AML-193 (cell line): ENCODE measurements around the gene KCNJ3.

Source experiments
- DNase-seq, 2 experiments: peaks; one replicate each; lab custom pipeline; 2025; lab: John Stamatoyannopoulos, UW

The KCNJ3 gene, protein sequence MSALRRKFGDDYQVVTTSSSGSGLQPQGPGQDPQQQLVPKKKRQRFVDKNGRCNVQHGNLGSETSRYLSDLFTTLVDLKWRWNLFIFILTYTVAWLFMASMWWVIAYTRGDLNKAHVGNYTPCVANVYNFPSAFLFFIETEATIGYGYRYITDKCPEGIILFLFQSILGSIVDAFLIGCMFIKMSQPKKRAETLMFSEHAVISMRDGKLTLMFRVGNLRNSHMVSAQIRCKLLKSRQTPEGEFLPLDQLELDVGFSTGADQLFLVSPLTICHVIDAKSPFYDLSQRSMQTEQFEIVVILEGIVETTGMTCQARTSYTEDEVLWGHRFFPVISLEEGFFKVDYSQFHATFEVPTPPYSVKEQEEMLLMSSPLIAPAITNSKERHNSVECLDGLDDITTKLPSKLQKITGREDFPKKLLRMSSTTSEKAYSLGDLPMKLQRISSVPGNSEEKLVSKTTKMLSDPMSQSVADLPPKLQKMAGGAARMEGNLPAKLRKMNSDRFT

DNA sequence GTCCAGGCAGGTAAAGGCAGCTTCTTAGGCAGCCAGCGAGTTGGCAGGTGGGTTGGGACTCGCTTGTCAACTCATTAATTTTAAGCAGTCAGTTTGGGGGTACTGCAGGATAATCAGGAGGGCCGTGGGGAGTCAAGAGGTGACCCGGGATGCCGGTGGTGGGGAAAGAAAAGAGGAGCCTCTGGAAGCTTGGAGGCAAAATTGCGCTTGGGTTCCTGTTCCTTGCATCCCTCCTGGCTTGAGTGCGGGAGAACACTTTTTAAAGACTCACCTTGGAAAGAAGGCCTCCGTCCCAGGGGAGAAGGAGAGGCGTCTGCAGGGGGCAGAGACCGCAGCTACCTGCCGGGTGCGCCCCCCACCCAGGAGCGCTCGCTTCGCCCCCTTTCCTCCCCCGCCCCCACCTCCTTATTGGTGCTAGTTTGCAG is at the start of gene KCNJ3:
TSS of gene KCNJ3 (plus strand) at position 400 of the 425 bp plus-strand sequence. CDS start 81 bp downstream, outside the sequence.
- DNase-seq, result no peak

DNA sequence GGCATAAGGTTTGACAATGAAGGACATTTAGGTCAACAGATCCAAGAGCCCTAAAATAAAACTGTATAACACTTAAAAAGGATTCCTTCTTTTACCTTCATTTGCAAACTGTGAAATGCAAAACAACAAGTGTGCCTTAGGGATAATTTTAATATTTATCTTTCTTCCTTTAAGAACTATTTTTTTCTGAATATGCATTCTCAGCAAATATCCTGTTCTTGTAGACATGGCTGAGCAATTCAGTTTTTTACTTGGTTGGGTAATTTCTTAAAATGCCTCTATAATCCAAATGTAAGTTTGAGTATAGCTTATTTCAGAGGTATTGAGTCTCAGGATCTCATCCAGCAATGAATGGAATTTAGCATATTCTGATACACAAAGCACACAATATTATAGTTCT is 43.0 kb upstream of the KCNJ3 start:
- no peak for DNase-seq

DNA sequence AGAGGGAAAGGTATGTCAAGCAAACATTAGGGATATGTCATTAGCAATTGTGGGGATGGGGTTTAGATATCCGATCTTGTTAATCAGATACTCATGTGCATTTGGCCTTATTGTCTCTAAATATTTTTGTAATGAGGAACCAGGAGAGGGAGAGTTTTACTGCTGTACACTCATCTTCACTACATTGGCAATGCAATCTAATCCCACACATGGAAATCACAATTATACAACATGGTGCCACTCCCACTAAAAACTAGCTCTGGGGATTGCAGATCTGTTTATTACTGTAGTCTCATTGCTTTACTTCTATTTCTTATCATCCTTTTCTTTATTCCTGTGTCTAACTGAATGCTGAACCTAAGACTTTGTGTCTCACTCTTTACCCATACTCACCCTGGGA is 39.6 kb upstream of the KCNJ3 start:
- no peak for DNase-seq

DNA sequence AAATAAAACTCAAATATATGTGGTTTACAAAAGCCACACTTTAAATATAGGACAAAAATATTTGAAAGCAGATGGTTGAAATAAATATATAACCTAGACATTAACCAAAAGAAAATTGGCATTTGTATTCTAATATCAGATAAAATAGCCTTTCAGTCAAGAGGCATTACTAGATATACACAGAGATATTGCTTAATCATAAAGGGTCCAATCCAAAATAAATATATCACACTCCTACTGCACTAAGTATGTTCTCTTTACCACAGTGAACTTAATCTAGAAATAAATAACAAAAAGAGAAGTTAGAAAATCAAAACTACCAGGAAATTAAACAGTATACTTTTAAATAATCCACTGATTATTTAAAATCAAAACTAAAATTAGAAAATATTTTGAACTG is 34.2 kb upstream of the KCNJ3 start:
- no peak for DNase-seq

DNA sequence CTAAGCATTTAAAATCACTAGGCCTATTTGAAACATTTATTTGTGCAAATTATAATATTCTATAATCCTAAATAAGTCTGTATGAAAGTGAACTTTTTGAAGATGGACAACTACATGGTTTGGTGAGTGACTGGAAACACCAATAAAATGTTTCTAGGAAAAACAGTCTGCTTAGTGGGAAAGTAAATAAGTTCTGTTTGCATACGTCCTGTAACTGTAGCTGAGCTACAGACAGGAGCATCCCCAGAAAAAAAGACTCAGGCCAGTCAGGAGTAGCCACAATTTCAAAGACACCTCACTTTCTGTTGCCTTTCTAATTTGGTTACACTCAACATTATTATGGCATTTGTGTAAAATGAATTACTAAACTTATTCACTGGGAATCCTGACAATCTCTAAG is 28.4 kb upstream of the KCNJ3 start:
- DNase-seq, result no peak

DNA sequence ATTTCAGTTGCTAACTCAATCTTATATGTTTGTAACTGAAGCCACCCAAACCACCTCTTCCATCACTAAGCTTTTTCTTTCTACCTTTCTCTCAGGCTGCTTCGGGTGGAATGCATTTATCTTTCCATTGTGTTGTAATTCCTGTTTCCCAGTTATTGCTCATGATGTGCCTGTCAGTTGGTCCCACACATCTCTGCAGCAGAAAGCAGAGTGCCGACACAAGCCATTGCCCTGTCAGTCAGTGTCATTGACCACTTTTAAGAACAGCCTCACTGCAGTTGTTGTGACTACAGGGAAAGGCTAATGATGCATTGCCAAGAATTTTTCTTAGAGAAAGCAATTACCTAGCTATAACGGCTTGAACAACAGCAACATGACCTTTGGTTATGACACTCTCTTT is 24.8 kb upstream of the KCNJ3 start:
- no peak for DNase-seq

DNA sequence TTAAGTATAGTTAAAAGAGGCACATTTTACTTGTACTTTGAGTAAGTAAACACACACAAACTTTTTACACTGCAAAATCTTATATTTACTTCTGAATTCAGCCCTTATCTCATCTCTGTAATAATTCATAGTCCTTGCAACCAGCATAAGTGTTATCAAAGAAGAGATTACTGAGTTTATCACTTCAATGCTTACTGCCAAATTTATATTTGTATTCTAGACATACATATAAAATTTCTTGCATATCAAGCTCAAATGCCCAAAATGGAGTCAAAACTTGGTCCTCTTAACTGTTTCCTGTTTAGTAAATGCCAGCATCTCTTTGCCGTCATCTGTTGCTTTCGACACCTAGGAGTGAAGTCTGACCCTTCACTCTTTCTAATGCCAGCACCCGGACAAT is 21.1 kb upstream of the KCNJ3 start:
- no peak for DNase-seq

DNA sequence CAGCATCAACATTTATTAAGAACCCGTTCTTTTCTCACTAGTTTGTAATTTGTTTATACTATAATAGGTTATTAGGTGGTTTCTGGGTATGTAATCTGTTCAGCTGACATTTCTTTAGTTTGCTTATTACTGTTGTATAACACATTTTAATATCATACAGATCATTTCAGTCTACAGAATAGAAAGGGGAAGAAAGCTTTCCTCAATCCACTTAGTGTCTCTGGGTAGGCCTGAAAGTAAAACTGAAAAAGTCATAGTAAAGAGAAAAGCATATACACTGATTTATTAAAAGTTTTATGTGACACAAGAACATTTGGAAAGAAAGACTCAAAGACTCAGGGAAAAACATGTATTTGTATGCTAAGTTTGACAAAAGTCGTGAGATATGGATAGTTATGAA is 16.8 kb upstream of the KCNJ3 start:
- no peak for DNase-seq

DNA sequence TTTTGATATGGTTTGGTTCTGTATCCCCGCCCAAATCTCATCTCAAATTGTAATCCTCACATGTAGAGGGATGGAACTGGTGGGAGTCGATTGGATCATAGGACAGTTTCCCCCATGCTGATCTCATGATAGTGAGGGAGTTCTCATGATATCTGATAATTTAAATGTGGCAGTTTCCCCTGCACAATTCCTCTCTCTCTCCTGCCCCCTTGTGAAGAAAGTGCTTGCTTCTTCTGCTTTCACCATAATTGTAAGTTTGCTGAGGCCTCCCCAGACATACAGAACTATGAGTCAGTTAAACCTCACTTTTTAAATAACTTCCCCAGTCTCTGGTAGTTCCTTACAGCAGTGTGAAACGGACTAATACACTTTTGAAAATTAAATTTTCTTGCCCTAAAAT is 12.3 kb upstream of the KCNJ3 start:
- DNase-seq, result no peak

DNA sequence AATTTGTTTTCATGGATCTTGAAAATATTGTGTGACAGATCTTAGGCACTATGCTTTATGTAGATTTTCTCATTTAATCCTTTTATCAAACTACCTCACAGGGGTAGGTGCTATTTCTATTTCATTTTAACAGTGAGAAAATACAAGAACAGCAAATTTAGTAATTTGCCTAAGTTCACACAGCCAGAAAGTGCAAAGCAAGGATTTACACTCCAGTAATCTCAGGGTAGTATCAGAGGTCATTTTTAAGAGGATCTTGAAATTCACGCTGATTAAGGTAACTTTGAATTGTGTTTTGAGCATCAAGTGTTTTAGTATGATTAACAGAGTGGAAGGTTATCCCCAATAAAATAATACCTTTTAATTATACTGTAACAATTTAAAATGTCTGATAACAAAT is 10.1 kb upstream of the KCNJ3 start:
- no peak for DNase-seq

DNA sequence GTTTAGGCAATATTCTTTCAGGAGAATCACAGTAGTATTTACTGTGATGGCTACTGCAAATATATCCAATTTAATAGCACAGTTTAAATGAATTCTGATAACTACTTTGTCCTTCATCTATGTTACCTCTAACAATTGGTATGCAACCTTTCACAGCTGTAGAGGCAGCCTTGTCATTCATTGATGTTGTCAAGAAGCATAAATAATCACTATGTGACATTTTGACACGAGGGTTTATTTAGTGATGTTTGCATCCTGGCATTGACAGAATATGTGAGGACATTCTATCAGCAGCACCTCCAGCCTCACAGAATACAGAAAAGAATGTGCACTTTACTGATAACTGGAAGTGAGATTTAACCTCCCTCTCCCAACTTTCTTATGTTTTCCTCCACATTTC is 9.3 kb upstream of the KCNJ3 start:
- DNase-seq, result no peak

DNA sequence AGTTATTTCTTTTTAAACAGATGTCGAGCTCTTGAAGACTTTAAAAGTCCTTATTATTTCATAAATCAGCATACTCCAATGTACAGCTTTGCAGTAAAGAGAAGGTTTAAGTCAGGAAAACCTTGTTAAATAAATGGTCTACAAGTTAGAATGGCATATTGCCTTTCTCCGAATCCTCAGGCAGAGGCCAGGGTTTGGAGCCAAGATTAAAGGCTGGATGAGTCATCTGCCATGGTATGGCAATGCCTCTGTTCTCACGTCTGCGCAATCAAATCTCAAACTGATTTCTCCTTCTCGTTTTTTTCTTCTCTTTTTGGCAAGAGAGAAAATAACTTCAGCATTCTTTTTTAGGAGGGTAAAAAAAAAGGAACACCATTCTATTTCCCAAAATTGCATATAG is 5.6 kb upstream of the KCNJ3 start:
- no peak for DNase-seq

DNA sequence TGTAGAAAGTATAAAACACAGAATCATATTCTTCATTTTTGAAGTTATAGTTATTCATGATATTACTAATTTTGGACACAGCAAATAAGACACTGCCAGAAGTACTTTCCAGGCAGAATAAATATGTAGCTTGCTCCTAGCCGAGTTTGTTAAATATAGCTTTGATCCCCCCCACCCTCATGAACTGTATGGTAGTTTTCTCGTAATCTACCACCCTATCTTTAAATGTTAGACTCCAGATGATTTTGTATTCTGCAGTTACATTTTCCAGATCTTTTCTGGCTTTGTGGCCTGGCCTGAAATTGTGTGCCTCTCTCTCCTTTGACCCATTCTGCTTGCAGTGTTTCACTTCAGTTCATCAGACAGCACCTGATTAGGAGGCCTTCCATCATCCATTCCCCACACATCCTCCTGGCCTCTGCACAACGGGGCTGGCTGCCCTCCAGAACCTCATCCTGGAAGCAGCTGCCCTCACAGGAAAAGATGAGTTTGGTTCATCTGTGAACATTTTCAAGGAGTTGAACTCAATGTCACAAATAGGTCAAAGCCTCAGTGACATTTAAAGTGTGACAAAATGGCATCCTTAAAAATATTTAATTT is 4.7 kb upstream of the KCNJ3 start:
- DNase-seq, result no peak

DNA sequence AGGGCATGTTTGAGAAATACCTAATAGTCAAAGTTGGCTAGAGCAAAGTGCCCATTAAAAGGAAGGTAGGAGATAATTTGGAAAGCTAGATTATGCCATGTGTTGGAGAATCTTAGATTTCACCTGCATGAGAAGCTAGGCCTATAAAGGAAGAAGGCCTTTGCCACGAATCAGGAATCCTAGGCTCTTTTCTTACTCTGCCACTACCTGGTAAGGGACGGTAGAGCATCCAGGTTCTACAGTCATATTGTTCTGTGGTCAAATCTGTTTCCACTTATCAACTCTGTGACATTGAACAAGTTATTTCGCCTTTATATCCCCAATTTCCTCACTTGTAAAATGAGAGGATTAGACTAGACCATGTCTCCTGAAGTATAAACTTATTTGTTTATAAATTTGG is 3.6 kb upstream of the KCNJ3 start:
- no peak for DNase-seq

DNA sequence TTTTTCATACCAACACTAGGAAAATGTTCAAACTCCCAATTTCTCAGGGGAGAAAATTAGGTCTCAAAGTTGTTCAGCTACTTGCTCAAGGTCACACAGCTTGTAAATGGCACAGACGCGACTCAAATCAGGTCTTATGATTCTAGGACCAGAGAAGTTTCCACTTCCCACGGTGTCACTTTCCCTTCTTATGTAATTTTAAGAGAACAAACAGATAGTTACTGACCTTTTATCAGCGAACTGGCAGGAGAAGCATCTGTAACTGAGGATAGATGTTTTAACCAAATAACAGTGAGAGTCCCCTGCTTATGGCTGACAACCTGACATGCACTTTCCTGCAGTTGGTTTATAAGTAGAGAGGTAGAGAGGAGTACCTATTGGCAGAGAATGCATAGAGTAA is 2.1 kb upstream of the KCNJ3 start:
- no peak for DNase-seq

DNA sequence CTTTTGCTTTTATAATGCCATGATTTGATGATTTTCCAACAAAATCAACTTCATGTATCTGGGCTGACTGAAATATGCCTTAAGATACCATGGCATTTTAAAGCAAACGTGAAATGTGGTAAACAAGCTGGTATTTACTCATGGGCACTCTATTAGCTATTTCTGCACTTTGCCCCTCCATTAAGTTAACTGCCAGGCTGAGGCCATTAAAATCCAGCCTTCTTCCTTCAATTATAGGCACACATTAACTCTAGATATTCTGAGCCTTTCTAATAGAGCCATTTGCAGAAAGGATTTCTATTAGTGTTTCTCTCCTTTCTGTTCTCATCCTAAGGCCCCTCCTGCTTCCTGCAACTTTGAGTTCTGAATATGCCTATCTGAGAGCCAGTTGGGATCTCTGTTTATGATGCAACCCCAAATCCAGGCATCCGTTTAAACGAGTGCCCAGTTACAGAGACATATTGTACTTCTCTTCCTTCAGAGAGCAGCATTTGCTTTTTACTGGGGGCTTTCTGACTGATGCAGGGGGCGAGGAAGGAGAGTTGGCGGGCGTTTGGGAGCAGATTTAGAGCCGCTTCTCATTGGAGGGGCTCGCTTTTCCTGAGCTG is 1.6 kb upstream of the KCNJ3 start:
- no peak for DNase-seq

DNA sequence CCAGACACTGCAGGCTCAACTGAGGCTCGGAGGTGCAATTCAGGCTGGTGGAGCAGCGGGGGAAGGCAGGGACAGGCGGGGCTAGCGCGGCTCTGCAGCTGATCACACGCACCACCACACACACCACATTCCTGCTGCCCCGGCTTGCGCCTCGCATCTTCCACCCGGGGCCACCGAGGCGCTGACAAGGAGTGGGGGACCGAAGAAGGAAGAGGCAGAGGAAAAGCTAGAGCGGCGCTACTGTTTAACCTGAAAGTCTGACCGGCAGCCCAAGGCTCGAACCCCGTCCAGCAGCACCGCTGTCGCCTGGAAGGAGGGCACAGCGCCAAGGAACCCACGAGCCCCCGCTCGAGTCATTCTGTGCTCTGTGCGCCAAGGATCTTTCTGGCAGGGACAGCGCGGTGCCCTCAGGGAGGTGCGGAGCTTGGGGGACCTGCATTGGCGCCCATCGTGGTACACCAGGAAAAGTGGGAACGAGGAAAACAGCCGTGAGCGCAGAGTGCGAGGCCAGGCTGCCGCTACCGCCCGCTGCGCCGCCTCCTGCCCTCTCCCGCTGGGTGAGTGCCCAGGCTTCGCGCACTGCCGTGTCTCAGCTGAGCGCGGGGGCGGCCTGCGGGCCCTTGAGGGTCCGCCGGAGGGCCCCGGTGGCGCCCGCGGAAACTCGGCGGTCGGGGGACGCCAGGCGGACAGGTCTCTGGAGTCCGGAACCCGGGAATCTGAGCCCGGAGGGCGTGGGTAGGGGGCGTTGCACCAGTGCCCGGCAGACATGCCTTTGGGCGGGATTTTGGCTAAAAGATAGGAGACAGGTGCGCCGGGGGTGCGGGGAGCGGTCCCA is 860 bp upstream of the KCNJ3 start:
- DNase-seq, result no peak

DNA sequence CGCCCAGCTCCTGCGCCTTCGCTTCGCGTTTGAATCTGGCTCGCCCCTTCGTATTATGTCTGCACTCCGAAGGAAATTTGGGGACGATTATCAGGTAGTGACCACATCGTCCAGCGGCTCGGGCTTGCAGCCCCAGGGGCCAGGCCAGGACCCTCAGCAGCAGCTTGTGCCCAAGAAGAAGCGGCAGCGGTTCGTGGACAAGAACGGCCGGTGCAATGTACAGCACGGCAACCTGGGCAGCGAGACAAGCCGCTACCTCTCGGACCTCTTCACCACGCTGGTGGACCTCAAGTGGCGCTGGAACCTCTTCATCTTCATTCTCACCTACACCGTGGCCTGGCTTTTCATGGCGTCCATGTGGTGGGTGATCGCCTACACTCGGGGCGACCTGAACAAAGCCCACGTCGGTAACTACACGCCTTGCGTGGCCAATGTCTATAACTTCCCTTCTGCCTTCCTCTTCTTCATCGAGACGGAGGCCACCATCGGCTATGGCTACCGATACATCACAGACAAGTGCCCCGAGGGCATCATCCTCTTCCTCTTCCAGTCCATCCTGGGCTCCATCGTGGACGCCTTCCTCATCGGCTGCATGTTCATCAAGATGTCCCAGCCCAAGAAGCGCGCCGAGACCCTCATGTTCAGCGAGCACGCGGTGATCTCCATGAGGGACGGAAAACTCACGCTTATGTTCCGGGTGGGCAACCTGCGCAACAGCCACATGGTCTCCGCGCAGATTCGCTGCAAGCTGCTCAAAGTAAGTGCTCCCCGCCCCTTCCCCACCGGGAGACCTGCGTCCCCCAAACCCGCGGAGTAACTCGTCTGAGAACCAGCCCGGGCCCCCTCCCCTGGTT is 453 bp downstream of the KCNJ3 start:
- no peak for DNase-seq

DNA sequence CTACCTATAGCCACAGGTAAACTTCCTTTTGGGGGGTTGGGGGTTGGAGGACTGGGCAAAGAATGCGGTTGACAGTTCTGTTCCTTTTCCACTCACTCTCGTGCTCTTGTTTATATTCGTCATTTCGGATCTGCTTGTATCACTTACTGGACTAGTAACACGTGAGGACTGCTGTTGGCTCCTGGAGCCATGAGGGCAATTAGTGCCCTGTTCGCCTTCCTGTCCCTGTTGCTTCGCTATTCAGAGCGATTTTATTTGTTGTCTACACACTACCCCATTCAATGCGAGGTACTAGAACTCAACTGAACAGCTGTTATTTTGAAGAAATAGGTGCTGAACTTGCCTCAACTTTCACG is 1.1 kb downstream of the KCNJ3 start:
- DNase-seq, result no peak

DNA sequence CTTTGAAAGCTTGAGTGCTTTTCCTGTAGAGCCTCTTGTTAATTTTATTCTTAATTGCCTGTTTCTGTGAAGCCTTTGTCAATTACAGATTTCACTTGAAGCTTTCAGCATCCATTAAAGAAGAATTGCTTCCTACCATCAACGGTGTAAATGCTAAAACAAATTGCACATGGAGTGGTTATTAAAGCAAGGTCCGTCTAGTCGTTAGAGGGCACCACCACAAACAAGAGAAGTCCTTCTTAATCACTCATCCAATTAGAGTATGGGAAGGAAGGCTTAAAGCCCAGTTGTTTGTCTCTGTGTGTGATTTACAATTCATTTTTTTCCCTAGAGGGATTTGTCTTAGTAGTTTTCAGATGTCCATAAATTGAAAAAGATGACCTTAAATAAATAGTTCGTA is 1.6 kb downstream of the KCNJ3 start:
- no peak for DNase-seq

DNA sequence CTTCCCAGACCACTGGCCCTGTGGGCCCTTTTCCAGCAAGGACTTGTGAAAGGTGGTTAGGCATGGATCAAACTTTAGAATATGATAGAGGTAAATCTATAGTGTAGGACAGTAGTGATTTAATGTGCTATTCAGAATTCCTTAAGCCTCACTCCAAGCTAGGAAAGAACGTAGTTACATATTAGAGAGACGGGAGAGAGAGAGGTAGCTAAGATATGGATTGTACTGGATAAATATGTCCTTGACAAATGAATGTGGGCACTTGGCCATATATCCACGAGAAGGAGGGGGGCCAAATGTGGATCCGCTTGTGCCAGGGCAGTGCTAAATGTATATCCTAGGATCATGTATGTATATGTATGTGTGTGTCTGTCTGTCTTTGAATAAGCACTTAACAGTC is 6.5 kb downstream of the KCNJ3 start:
- no peak for DNase-seq

DNA sequence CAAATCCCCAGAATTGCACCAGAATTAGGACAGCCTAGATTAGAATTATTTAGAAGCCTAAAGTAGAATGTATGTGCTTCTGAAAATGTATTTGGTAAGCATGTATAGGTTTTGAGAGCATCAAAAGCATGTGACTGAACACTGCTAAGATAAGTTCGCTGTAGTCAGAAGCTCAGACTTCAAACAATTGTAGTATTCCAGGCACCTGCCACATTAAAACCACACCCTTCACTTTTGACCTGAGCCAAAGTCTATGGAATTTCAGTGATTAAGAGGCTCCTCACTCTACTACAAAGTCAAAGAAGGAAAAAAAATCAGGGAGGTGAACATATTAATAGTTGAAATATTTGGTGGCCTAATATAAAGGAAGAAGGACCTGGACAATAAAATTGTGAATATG is 8.2 kb downstream of the KCNJ3 start:
- DNase-seq, result no peak
